IMR-90 (cell line): ENCODE measurements around the gene KRTAP5-5. TPM values are rescaled to one million over a fixed set of nuclear protein-coding genes. Genes with fewer than 3 reads are reported as not detected.

Source experiments
- ATAC-seq: fragments of 200-7000 bp; cut with Tn5 transposase; 2 replicates; pipeline ENCODE4 v1.9.1; 2020; ENCODE audit warnings: low read depth, mild to moderate bottlenecking, moderate library complexity
- BruUV-seq: library from RNA; stranded (reverse); fragments of 400-500 nt; replicated peaks from 2 replicates; lab custom pipeline; 2021; lab: Mats Ljungman, UMichigan
- CTCF ChIA-PET: fragments of 300-600 bp; formaldehyde crosslinking; extraction: SDS; loops from one replicate; lab custom pipeline; 2021; ENCODE audit warnings: antibody characterized with exemption; lab: Yijun Ruan, JAX
- POLR2A ChIA-PET: fragments of 300-600 bp; sonication (Branson Sonifier 250); formaldehyde crosslinking; loops from one replicate; lab custom pipeline; 2022; ENCODE audit warnings: antibody characterized with exemption; ENCODE audit not compliant: unreplicated experiment; lab: Charles Lee
- DNase-seq: peaks from one replicate; pipeline ENCODE4 v3.0.0; 2013
- H2AFZ ChIP-seq: replicated peaks from 2 replicates; pipeline ENCODE3; 2013; ENCODE audit warnings: low read length, mild to moderate bottlenecking; ENCODE audit not compliant: poor library complexity
- H2AK5ac ChIP-seq: 2 replicates; pipeline ENCODE4 v1.6.1; 2013; ENCODE audit warnings: low read depth, low read length, inconsistent platforms
- H2AK9ac ChIP-seq: replicated peaks from 2 replicates; pipeline ENCODE3; 2013; ENCODE audit warnings: mild to moderate bottlenecking, low read depth, low read length, moderate library complexity; ENCODE audit not compliant: poor library complexity
- H2BK120ac ChIP-seq: 2 replicates; pipeline ENCODE4 v1.6.1; 2013; ENCODE audit warnings: low read depth, low read length, inconsistent platforms
- H2BK15ac ChIP-seq: 3 replicates; pipeline ENCODE4 v1.6.1; 2013; ENCODE audit warnings: low read depth, low read length, inconsistent platforms
- H2BK20ac ChIP-seq: 2 replicates; pipeline ENCODE4 v1.6.1; 2013; ENCODE audit warnings: low read depth, mild to moderate bottlenecking, inconsistent platforms, low read length, moderate library complexity
- H2BK5ac ChIP-seq: 2 replicates; pipeline ENCODE4 v1.6.1; 2013; ENCODE audit warnings: mild to moderate bottlenecking, low read depth, low read length, inconsistent platforms; ENCODE audit not compliant: poor library complexity, severe bottlenecking
- H3K14ac ChIP-seq: replicated peaks from 2 replicates; pipeline ENCODE4 v1.6.1; 2013; ENCODE audit warnings: low read depth, low read length, inconsistent platforms
- H3K18ac ChIP-seq: 2 replicates; pipeline ENCODE4 v1.6.1; 2013; ENCODE audit warnings: low read depth, low read length, control low read depth
- H3K23ac ChIP-seq: 2 replicates; pipeline ENCODE4 v1.6.1; 2013; ENCODE audit warnings: low read depth, low read length, inconsistent platforms
- H3K27ac ChIP-seq: 2 replicates; pipeline ENCODE4 v1.5.1; 2013; ENCODE audit warnings: mild to moderate bottlenecking, control low read depth, low read length; ENCODE audit not compliant: insufficient read depth
- H3K27me3 ChIP-seq: 2 replicates; pipeline ENCODE4 v1.6.1; 2013; ENCODE audit warnings: low read length; ENCODE audit not compliant: control insufficient read depth, insufficient read depth
- H3K36me3 ChIP-seq: 2 replicates; pipeline ENCODE4 v1.6.1; 2013; ENCODE audit warnings: low read length, mixed read lengths; ENCODE audit not compliant: control insufficient read depth, insufficient read depth
- H3K4ac ChIP-seq: 2 replicates; pipeline ENCODE4 v1.6.1; 2013; ENCODE audit warnings: low read depth, low read length, inconsistent platforms
- H3K4me1 ChIP-seq: 2 replicates; pipeline ENCODE4 v1.6.1; 2013; ENCODE audit warnings: low read length, mixed read lengths; ENCODE audit not compliant: control insufficient read depth, insufficient read depth
- H3K4me2 ChIP-seq: 2 replicates; pipeline ENCODE4 v1.6.1; 2013; ENCODE audit warnings: low read depth, mild to moderate bottlenecking, control low read depth, low read length, moderate library complexity
- H3K4me3 ChIP-seq: 2 replicates; pipeline ENCODE4 v1.5.1; 2013; ENCODE audit warnings: low read depth, mild to moderate bottlenecking, control low read depth, low read length, moderate library complexity; ENCODE audit not compliant: insufficient read depth
- H3K56ac ChIP-seq: 2 replicates; pipeline ENCODE4 v1.6.1; 2013; ENCODE audit warnings: low read length, inconsistent platforms; ENCODE audit not compliant: insufficient read depth; ENCODE audit errors: extremely low read depth
- H3K79me1 ChIP-seq, 2 experiments: 2 replicates each; pipeline ENCODE4 v1.6.1; 2013; ENCODE audit warnings: low read length in 2 of 2, inconsistent platforms in 1 of 2, low read depth in 1 of 2
- H3K9ac ChIP-seq: 2 replicates; pipeline ENCODE4 v1.6.1; 2013; ENCODE audit warnings: low read depth, low read length, control low read depth
- H3K9me1 ChIP-seq: 2 replicates; pipeline ENCODE4 v1.6.1; 2013; ENCODE audit warnings: low read length, inconsistent platforms; ENCODE audit not compliant: insufficient read depth
- H3K9me3 ChIP-seq: 2 replicates; pipeline ENCODE4 v1.6.1; 2013; ENCODE audit warnings: low read length; ENCODE audit not compliant: control insufficient read depth, insufficient read depth
- H4K20me1 ChIP-seq: 2 replicates; pipeline ENCODE4 v1.6.1; 2013; ENCODE audit warnings: low read length, inconsistent platforms; ENCODE audit not compliant: insufficient read depth
- H4K5ac ChIP-seq: 2 replicates; pipeline ENCODE4 v1.6.1; 2013; ENCODE audit warnings: mild to moderate bottlenecking, low read depth, low read length, control low read depth
- H4K8ac ChIP-seq, 2 experiments: 2 replicates each; pipeline ENCODE4 v1.6.1; 2013; ENCODE audit warnings: low read depth in 2 of 2, low read length in 2 of 2, control low read depth in 1 of 2, inconsistent platforms in 1 of 2
- H4K91ac ChIP-seq: 2 replicates; pipeline ENCODE4 v1.6.1; 2013; ENCODE audit warnings: low read depth, low read length, inconsistent platforms; ENCODE audit not compliant: insufficient read depth
- MAFK ChIP-seq: IDR thresholded peaks from 2 replicates; pipeline ENCODE4 v1.6.1; 2012; ENCODE audit warnings: low read depth, low read length, improper control_type of control experiment
- RCOR1 ChIP-seq: IDR thresholded peaks from 2 replicates; pipeline ENCODE4 v1.6.1; 2012; ENCODE audit warnings: mild to moderate bottlenecking, low read length, improper control_type of control experiment; ENCODE audit not compliant: insufficient replicate concordance
- WGBS, 2 experiments: methylation state at CpG; one replicate each; pipeline versions ENCODE4 v1.1.5 to v1.1.7; 2013; ENCODE audit warnings: missing lambda C conversion rate in 2 of 2; ENCODE audit not compliant: insufficient read length in 1 of 2; ENCODE audit errors: extremely low coverage in 2 of 2; 5-methylcytosine and 5-hydroxymethylcytosine counted together
- dilution Hi-C: fragments of 300-500 bp; cut with HindIII; formaldehyde crosslinking; loops from one replicate; pipeline ENCODE4 v1.14.3; 2018; ENCODE audit warnings: low sequenced_read_pairs; ENCODE audit not compliant: unreplicated experiment
- in situ Hi-C: fragments of 300-500 bp; cut with MboI; formaldehyde crosslinking; loops from 3 replicates; pipeline ENCODE4 v1.14.3; 2019; ENCODE audit warnings: low sequenced_read_pairs, inconsistent platforms, mixed read lengths
- intact Hi-C: fragments of 100-400 bp; cut with micrococcal nuclease; formaldehyde crosslinking; loops from 2 replicates; pipeline ENCODE4 v1.10.0; 2022
- polyA plus RNA-seq, 3 experiments: library from polyadenylated mRNA; depleted of rRNA; stranded (reverse); fragments of >200 nt; gene quantifications; 2 replicates each; pipeline ENCODE4 v1.2.3, GENCODE V29; 2012; ENCODE audit warnings: low replicate concordance in 1 of 3
- total RNA-seq: library from RNA; depleted of rRNA; stranded (reverse); fragments of >200 nt; gene quantifications from 2 replicates; pipeline ENCODE4 v1.2.3, GENCODE V29; 2012
- TF ChIP-seq, protein P1 (sequence below): fragments of 150-350 bp; IDR thresholded peaks from 2 replicates; pipeline ENCODE4 v1.6.1; 2016; ENCODE audit warnings: low read depth, mild to moderate bottlenecking, low read length, moderate library complexity, borderline replicate concordance

Gene KRTAP5-5
- total and polyA plus RNA-seq, 2 of the 4 experiments (the other 2 are of a cell fraction) = not detected

DNA sequence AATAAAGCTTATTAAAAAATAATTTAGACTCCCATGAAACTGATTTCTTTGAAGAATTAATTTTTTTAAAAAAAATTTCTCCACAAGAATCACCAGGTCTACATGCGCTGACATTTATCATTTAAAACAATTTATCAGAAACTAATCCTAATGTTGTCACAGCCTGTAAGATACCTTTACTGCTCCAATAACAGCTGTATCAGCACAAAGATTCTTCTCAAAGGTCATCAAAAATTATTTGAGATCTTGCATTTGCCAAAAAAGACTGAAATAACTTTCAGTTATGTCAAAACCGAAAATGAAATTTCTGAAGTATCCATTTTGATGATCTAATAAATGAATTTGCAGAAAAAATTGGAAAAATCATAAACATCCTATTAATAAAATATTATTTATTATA is 8.1 kb downstream of the KRTAP5-5 start:
- Histone ChIP-seq H3K4me3 (no peak overlapping the region), H2AK5ac (no peak overlapping the region), H4K5ac (no peak overlapping the region), H4K20me1 (no peaks in the 10 kb centered on the region), H3K9ac (no peak overlapping the region), H2AK9ac (no peak overlapping the region), H3K18ac (no peak overlapping the region), H3K4me2 (no peak overlapping the region), H3K9me1 (no peaks in the 10 kb centered on the region), H2BK20ac (no peak overlapping the region), H2BK120ac (no peak overlapping the region), H3K79me1 (no peaks in the 10 kb centered on the region), H2AFZ (no peak overlapping the region), H2BK5ac (no peak overlapping the region), H3K14ac (no peak overlapping the region), H3K27me3 (peaks cover 59% of the 10 kb centered on the region), H3K9me3 (no peaks in the 10 kb centered on the region), H3K36me3 (no peaks in the 10 kb centered on the region), H3K27ac (no peak overlapping the region), H2BK15ac (no peak overlapping the region), H4K8ac (no peak overlapping the region), H3K4me1 (no peaks in the 10 kb centered on the region), H3K23ac (no peak overlapping the region), H3K56ac (no peak overlapping the region), H4K91ac (no peak overlapping the region), H3K4ac (no peak overlapping the region)
- WGBS, 2 experiments = no CpG with 5 or more reads among the region's 2 CpGs
- ChIA-PET CTCF (interaction anchor here (0.9 kb wide), 1 partner anchor 363 kb away, joined by 3 read pairs; no protein-coding TSS in a partner anchor), POLR2A (no interaction called here)
- TF ChIP-seq, protein P1, sequence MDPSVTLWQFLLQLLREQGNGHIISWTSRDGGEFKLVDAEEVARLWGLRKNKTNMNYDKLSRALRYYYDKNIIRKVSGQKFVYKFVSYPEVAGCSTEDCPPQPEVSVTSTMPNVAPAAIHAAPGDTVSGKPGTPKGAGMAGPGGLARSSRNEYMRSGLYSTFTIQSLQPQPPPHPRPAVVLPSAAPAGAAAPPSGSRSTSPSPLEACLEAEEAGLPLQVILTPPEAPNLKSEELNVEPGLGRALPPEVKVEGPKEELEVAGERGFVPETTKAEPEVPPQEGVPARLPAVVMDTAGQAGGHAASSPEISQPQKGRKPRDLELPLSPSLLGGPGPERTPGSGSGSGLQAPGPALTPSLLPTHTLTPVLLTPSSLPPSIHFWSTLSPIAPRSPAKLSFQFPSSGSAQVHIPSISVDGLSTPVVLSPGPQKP = no peak
- TF ChIP-seq RCOR1 (no peak), MAFK (peak; percentile 56)
- BruUV-seq = no TSS peak
- ATAC-seq = no peak
- dilution Hi-C loops (no loop called here), intact Hi-C loops (no loop called here), in situ Hi-C loops (no loop called here)
- no peak for DNase-seq
